H7 (cell line): ENCODE measurements around the gene OPN1MW. TPM values are rescaled to one million over a fixed set of nuclear protein-coding genes. Genes with fewer than 3 reads are reported as not detected.
"Not testable (repeated sequence)": the region's sequence is repeated elsewhere in the genome, so short reads cannot be mapped to it uniquely, and the experiment has no call there.

Source experiments
- DNase-seq: peaks from one replicate; pipeline ENCODE4 v3.0.0; 2012
- H3K27me3 ChIP-seq: 2 replicates; pipeline ENCODE4 v1.6.0; 2011; ENCODE audit warnings: mild to moderate bottlenecking, low read length; ENCODE audit not compliant: control insufficient read depth, insufficient read depth
- H3K36me3 ChIP-seq: replicated peaks from 2 replicates; pipeline ENCODE4 v1.5.1; 2011; ENCODE audit warnings: low read length; ENCODE audit not compliant: control insufficient read depth, insufficient read depth
- H3K4me3 ChIP-seq: 2 replicates; pipeline ENCODE4 v1.5.1; 2011; ENCODE audit warnings: low read depth, mild to moderate bottlenecking, control low read depth, low read length, moderate library complexity; ENCODE audit not compliant: insufficient read depth
- total RNA-seq: library from RNA; depleted of rRNA; stranded (reverse); fragments of >200 nt; shearing (Covaris generic); gene quantifications from 2 replicates; pipeline ENCODE4 v1.2.3, GENCODE V29; 2014; rRNA removed

OPN1MW gene
- total RNA-seq = not detected in 2 replicates

DNA sequence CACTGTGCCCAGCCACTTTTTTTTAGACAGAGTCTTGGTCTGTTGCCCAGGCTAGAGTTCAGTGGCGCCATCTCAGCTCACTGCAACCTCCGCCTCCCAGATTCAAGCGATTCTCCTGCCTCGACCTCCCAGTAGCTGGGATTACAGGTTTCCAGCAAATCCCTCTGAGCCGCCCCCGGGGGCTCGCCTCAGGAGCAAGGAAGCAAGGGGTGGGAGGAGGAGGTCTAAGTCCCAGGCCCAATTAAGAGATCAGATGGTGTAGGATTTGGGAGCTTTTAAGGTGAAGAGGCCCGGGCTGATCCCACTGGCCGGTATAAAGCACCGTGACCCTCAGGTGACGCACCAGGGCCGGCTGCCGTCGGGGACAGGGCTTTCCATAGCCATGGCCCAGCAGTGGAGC is at the start of gene OPN1MW:
Gene OPN1MW (plus strand): TSS at position 301 of the 400 bp plus-strand sequence. CDS start 82 bp downstream, at position 383.
- H3K36me3 ChIP-seq, DNase-seq, H3K27me3 ChIP-seq, H3K4me3 ChIP-seq: not testable (repeated sequence)

DNA sequence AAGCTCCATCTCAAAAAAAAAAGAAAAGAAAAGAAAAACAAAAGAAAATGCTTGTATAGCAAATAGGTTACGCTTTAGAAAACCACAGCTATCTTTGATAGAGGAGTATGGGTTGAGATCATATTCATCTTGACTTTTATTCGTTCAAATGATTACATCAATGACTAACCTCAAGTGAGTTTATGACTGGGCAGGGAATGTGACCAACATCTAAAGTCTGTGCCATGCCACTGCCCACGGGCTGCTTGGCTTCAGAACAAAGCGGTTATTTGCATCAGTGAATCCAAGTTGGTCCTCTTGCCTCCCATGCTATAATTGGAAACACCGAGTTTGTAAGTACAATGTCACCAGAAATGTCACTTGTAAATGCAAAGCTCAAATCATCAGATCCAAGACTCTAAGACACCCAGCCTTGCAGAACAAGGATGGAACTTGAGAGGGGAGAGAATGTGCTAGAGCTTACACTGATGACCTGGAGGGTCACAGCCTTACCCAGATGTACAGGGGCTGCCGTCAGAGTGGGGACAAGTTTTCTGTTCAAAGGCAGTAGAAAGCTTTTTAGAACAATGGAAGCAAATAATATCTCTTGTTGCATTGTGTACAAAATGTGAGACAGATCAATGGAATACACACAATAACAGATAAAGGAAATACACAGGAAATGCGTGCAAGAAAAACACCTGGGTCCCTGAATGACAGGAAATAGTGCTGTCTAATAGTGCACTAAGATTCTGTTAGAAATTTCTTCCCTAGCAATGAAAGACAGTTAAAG is 46.8 kb upstream of the OPN1MW start:
- no peaks in the 10 kb centered on the region for H3K27me3 ChIP-seq
- no peak overlapping the region for H3K4me3 ChIP-seq
- H3K36me3 ChIP-seq = no peaks in the 10 kb centered on the region
- DNase-seq = no peak

DNA sequence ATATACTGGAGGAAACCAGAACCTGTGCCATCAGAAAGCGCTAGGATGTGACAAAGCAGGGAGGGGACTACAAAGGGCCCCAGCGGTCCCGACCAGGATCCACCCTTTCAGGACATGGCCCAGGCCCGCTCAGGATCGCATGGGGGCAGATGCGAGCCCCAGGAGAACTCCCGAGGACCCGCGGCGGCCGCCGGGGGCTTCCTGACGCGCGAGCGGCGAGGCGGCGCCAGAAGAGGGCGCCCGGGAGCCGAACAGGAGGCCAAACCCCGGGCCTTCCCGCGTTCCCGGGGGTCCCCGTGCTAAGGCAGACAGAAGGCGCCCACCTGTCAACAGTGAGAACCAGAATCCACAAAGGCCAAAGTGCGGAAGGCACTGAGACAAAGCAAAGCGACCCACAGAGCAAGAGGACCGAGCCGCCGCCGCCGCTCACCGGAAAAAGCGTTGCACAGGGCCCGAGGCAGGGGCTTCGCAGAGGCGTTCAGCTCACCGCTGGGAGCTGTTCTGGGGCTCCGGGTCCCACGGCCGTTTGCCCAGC is 45.7 kb upstream of the OPN1MW start:
- Histone ChIP-seq H3K27me3 (no peaks in the 10 kb centered on the region), H3K4me3 (peak overlapping the region; percentile 16), H3K36me3 (no peaks in the 10 kb centered on the region)
- peak; percentile 94 for DNase-seq

DNA sequence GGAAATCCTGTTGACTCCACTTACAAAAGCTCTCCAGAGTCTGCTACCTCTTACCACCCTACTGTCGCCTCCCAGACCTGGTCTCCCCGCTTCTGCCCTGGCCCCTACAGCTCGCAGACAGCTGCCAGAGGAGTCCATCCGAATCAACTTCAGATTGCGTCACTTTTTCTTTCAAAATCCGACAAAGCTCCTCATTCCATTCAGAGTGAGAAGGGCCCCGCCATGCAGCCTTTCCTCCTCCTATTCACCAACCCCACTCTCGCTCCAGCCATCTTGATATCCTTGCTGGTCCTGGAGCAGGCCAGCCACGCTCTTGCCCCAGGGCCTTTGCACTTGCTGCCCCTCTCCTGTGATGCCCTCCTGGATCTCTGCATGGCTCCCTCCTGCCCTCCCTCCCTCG is 43.5 kb upstream of the OPN1MW start:
- H3K27me3 ChIP-seq = no peaks in the 10 kb centered on the region
- H3K4me3 ChIP-seq = no peak overlapping the region
- H3K36me3 ChIP-seq = no peaks in the 10 kb centered on the region
- DNase-seq = no peak

DNA sequence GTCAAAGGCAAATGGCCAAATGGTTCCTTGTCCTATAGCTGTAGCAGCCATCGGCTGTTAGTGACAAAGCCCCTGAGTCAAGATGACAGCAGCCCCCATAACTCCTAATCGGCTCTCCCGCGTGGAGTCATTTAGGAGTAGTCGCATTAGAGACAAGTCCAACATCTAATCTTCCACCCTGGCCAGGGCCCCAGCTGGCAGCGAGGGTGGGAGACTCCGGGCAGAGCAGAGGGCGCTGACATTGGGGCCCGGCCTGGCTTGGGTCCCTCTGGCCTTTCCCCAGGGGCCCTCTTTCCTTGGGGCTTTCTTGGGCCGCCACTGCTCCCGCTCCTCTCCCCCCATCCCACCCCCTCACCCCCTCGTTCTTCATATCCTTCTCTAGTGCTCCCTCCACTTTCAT is 42.2 kb upstream of the OPN1MW start:
- Histone ChIP-seq H3K4me3 (no peak overlapping the region), H3K27me3 (no peaks in the 10 kb centered on the region), H3K36me3 (no peaks in the 10 kb centered on the region)
- no peak for DNase-seq

DNA sequence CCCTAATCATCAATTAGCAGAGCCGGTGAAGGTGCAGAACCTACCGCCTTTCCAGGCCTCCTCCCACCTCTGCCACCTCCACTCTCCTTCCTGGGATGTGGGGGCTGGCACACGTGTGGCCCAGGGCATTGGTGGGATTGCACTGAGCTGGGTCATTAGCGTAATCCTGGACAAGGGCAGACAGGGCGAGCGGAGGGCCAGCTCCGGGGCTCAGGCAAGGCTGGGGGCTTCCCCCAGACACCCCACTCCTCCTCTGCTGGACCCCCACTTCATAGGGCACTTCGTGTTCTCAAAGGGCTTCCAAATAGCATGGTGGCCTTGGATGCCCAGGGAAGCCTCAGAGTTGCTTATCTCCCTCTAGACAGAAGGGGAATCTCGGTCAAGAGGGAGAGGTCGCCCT is 41.7 kb upstream of the OPN1MW start:
- no peaks in the 10 kb centered on the region for H3K36me3 ChIP-seq
- DNase-seq = no peak
- H3K4me3 ChIP-seq = no peak overlapping the region
- H3K27me3 ChIP-seq = no peaks in the 10 kb centered on the region

DNA sequence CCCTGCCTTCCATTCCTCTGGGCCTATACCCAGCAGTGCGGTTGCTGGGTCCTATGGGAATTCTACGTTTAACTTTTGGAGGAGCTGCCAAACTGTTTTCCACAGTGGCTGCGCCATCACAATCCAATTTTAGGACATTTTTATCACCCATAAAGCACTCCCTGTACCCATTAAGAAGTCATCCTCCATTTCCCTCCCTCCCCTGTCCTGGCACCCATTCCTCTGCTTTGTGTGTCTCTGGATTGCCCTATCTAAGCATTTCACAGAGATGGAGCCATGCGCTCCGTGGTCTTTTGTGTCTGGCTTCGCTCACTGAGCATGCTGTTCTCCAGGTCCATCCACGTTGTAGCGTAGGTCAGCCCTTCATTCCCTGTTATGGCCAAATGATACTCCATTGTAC is 40.0 kb upstream of the OPN1MW start:
- no peak for DNase-seq
- H3K36me3 ChIP-seq = no peaks in the 10 kb centered on the region
- H3K27me3 ChIP-seq = no peaks in the 10 kb centered on the region
- H3K4me3 ChIP-seq = no peak overlapping the region

DNA sequence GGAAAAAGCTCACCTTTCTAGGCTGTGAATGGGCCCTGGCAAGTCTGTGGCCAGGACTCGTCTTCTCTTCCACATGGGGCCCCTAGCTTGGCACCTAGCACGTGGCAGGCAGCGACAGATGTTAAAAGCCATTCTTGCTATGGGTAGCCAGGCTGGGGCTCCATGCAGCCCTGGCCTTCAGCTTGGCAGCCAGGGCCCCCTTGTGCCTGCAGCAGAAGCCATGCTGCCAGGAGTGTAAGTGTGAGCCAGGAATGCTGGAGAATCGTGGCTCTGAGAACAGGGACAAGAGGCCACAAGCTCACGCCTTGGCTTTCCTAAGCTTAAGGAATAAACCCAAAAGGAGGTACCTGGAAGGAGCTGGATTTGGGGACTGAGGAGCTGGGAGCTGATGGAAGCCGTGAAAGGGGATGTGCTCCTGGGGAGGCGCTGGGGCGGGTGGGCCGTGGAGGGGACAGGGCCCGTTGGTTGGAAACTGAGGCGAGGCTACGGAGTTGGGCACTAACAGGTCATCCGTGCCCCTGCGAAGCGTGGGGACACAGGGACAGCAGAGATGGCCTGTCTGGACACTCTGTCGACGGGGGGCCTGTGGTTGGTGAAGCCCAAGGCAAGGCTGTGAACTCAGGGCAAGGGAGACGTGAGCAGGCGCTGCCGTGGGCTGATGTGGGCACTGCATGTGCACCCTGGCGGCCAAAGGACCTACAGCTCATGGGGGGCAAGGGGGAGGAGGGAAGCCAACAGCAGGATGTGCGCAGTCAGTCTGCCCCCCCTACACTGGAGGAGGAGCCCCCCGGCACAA is 39.2 kb upstream of the OPN1MW start:
- H3K27me3 ChIP-seq = no peaks in the 10 kb centered on the region
- H3K4me3 ChIP-seq = no peak overlapping the region
- no peaks in the 10 kb centered on the region for H3K36me3 ChIP-seq
- no peak for DNase-seq

DNA sequence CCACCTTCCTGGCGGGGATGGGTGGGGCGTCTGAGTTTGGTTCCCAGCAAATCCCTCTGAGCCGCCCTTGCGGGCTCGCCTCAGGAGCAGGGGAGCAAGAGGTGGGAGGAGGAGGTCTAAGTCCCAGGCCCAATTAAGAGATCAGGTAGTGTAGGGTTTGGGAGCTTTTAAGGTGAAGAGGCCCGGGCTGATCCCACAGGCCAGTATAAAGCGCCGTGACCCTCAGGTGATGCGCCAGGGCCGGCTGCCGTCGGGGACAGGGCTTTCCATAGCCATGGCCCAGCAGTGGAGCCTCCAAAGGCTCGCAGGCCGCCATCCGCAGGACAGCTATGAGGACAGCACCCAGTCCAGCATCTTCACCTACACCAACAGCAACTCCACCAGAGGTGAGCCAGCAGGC is 38.4 kb upstream of the OPN1MW start, which contains the start of gene OPN1LW:
Gene OPN1LW (plus strand): TSS at position 234 of the 400 bp plus-strand sequence. CDS start 41 bp downstream, at position 275.
- not testable (repeated sequence) for DNase-seq, H3K36me3 ChIP-seq, H3K27me3 ChIP-seq, H3K4me3 ChIP-seq

DNA sequence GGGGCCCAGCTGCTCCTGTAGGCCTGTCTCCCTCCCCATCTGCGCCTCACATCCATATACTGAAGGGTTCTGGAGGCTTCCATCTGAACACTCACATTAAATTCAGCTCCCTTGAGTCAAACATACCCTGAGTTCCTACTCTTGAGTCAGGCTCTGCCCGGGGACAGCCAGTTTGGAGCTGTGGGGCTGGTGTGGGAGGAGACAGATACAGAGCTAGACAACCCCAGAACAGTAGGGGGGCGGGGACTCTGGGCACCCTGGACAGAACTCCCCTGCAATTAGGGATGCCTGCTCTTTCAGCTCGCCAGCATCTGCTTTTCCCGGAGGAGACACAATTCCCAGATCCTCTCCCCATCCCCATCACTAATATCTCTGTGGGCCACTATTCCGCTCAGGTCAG is 31.4 kb upstream of the OPN1MW start:
- H3K4me3 ChIP-seq, DNase-seq, H3K36me3 ChIP-seq, H3K27me3 ChIP-seq: not testable (repeated sequence)

DNA sequence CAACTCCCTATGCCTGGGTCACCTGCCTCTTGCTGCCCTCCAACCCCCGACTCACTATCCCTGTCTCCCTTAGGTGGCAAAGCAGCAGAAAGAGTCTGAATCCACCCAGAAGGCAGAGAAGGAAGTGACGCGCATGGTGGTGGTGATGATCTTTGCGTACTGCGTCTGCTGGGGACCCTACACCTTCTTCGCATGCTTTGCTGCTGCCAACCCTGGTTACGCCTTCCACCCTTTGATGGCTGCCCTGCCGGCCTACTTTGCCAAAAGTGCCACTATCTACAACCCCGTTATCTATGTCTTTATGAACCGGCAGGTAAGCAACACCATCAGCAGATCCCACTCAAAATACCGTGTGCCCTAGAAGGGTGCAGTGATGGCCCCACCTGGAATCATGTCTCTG is 26.2 kb upstream of the OPN1MW start:
- H3K27me3 ChIP-seq, H3K4me3 ChIP-seq, H3K36me3 ChIP-seq, DNase-seq: not testable (repeated sequence)

DNA sequence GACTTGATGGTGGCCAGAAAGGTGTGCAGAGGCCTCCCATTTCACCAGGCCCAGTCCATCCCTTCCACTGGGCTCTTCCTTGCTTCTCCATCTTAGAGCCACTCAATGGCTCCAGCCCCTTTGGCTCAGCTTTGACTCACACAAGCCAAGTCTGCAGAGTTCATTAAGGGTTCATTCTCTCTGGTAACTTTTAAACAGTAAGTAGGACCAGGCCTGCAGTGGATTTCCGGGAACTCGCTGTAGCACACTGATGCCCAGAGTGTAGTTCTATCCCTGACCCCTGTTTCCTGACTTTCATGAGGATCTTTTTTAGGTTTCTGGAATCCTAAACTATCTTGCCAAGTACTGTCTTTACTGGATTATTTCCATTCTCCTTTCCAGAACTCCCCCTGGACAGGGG is 25.2 kb upstream of the OPN1MW start:
- not testable (repeated sequence) for H3K36me3 ChIP-seq, H3K4me3 ChIP-seq, DNase-seq, H3K27me3 ChIP-seq

DNA sequence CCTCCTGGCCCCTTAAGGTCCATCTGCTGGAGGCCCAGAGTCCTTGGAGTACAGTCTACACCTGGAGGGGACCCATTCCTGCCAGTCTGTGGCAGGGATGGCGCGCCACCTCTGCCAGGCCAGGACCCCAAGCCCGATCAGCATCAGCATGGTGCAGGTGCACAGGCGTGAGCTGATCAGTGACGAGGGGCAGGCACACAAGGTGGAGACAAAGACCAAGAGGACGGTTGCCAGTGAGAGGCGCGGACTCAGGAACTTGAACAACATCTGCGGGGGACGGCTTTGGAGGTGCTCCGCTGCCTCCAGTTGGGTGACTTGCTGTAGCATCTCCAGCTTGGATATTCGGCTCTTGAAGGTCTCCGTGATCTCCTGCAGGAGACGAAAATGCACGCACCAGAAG is 23.1 kb upstream of the OPN1MW start:
- not testable (repeated sequence) for H3K4me3 ChIP-seq, H3K36me3 ChIP-seq, DNase-seq, H3K27me3 ChIP-seq

DNA sequence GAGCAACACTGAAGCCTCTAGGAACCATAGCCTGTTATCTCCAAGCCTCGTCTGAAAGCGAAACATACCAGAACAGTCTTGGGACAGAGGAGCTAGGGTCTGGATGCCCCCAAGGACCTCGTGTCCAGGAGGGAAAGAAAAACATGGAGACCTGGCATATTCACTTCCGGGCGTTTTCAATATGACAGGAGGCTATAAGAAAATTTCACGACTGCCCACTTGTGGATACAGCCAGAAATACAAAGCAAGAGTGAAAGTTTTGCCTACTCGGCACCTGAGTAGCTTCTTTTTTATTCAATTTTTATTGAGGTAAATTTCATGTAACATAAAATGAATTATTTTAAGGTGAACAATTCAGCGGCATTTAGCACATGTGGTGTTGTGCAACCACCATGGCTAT is 17.5 kb upstream of the OPN1MW start:
- not testable (repeated sequence) for H3K4me3 ChIP-seq, H3K36me3 ChIP-seq, DNase-seq, H3K27me3 ChIP-seq

DNA sequence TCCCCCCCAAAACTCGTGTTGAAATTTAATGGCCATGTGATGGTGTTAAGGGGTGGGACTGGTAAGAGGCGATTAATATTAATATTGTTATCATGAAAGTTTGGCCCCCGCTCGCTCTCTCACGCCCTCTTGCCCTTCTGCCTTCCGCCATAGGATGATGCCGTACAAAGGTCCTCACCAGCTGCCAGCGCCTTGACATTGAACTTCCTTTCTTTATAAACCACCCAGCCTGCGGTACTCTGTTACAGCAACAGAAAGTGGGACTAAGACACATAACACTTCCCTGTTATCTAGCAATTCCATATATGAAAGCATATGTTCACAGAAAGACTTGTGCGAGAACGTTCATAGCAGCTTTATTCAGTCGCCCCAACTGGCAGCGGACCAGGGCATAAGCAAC is 14.0 kb upstream of the OPN1MW start:
- H3K4me3 ChIP-seq, H3K36me3 ChIP-seq, DNase-seq, H3K27me3 ChIP-seq: not testable (repeated sequence)
